Activated naive CD4-positive, alpha-beta T cell treated with anti-CD3 and anti-CD28 coated beads, Interleukin-2, amount 50 U/mL, for 16 hours (primary cell): Measurements from ENCODE around the gene PLCB3.

Source experiments
- DNase-seq: peaks from one replicate; pipeline ENCODE4 v3.0.0-alpha.2; 2020

The PLCB3 gene

DNA sequence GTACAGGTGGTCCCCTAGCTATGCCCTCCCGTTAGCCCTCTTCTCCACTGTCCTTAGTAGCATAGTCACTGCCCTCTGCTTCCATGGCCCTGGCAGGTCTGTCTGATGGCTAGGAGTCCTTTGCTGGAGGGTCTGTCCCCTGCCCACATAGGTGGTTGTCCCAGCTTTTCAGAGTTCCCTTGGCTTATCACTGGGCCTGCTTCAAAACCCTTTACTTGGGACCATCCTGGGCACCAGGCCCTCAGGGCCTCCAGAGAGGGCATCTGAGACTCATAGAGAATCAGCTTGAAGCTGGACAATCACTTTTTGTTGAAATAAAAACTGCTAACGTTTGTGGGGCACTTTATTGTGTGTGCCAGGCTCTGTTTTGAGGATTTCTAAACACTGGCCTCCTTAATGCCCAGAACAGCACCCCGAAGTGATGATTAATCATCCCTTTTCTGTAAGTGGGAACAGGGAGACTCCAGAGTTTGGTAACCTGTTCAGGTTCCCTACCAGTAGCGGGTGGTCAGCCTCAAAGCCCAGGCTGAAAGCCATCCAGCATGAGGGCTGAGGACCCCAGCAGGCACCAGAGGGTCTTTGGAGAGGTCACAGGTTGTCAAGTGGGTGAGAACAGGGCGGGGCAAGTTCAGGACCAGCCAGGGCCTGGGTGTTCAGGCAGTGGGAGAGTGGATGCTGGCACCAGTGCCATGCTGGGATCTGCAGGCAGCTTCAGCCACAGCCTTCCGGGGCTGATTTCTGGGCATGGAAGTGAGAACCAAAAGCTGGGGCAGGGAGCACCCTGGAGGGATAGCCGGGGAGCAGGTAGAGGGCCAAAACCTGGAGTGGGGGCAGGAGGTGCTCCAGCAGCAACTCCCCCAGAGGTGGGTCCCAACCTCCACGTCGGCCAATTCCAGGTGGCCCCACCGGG lies 39.3 kb downstream of the PLCB3 start:
- DNase-seq: no peak

DNA sequence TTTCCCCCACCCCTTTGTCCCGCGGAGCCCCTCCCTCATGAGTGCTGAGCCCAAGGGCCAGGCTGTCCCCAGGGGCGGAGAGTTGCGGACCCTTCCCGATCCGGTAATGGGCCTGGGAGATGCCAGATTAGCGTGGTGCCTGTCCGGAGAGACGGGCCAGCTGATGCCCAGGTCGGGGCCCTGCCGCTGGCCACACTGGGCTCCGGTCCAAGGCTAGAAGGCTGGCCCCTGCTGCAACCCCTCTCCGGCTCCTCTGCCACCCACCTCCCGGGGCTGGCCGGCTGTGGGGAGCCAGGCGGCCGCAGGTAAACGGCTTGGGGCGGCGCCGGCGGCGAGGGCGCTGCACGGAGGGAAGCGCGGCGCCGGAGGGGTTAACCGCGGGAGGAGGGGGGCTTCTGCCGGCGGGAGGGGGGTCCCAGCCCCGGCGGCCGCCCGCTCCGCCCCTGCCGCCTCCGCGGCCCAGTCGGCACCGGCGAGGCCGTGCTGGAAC lies 40.0 kb downstream of the PLCB3 start, which contains the start of gene KCNK4:
Gene KCNK4, plus strand, starts transcription at position 41 of the 490 bp plus-strand sequence. CDS start 1,717 bp downstream, outside the sequence.
- no peak for DNase-seq

DNA sequence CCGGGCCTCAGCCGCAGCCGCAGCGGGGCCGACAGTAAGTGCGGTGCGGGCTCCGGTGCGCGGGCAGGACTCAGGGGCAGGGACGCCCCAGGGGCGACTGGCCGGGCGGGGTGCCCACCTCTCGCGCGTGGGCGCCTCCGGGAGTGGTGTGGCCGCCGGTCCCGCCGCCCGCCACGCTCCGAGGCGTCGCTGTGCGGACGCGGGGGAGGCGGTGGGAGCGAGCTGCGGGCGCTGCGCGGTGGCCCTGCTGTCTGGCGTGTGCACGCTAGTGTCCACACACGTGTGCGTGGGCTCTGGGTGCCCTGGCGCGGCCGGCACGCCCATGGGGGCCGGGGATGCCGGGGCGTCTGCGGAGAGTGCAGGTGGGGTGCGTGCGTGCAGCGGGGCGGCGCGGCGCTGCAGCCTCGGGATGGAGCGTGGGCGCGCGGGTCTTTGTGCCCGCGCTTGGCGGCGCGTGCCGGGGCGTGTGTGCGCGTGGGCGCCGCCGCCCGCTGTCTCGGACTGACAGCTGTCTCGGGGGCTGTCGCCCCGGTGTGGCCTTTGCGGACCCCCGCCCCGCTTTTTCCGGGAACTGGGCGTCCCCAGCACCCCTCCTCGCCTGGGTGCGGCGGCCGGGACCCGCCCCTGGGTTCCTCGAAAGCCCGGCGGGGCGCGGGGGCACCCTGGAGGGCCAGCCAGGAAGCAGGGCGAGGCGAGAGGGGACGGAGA lies 40.6 kb downstream of the PLCB3 start:
- DNase-seq: peak; percentile 39

DNA sequence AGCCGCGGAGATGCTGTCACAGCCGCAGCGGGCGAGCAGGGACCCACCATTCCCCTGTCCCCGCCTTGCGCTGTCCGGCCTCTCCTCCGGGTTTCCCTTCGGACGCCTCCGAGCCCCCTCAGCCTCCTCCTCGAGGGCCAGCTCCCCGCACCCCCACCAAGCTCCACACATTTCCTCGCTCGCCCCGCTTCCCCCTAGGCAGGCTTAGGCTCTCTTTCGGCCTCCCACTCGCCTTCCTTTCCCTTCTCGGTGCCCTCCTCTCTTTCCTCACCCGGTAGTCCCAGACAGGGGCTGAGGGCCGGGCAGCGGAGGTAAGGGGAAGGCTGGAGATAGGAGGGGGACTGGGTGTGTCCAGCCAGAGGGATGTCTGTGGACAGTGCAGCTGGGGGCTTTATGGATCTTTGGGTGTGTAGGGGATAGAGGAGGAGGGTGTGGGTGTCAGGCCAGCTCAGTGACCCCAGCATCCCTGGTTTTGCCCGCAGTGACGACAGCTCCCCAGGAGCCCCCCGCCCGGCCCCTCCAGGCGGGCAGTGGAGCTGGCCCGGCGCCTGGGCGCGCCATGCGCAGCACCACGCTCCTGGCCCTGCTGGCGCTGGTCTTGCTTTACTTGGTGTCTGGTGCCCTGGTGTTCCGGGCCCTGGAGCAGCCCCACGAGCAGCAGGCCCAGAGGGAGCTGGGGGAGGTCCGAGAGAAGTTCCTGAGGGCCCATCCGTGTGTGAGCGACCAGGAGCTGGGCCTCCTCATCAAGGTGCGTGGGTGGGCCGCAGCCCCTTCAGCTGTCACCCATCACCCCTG lies 41.3 kb downstream of the PLCB3 start:
- no peak for DNase-seq

DNA sequence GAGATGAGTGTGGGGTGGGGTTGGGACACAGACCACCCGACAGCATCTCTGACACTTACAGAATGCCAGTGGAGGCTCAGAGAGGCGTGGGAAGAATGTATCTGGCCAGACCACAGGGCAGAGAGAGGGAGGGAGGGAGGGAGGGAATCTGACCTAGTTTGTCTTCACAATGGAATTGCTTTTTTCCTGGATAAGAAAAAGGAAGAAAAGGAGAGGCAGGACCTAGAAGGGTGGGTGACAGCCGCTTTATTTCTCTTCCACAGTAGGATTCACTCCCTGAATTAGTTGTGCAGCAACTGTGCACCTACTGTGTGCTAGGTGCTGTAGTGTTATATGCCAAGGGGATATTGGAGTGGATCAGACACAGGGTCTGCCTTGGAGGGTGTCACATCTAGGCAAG lies 43.4 kb downstream of the PLCB3 start:
- DNase-seq: no peak

DNA sequence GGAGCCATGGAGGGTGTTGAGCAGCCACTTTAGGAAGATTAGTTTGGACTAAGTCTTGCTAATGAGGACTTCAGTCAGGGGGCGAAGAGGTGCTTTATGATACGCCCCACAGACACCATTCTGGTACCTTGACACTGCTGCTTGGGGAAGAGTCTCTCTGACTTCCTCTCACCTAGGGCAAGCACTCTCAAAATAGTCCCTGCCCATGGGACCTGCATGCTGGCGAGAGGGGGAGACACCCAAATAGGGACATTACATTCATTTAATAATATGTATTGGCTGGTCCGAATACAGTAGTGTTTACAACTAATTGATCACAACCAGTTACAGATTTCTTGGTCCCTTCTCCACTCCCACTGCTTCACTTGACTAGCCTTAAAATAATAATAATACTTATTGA lies 44.4 kb downstream of the PLCB3 start:
- DNase-seq: no peak

DNA sequence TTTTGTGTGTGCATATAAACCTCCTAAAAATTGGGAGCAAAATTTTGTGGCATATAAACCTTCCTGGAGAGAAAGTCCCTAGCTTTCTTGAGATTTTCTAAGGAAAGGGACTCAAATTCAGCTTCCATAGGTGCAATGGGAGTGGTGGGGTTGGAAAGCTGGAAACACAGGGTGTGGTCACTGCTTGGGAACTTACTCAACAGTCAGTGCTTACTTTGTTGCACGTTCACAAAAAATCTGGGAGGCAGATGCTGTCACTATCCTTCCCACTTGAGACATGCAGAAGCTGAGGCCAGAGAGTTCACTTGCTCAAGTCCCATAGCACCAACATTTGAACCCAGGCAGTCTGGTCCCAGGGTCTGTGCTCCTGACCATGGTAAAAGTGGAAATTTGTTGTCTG lies 44.9 kb downstream of the PLCB3 start:
- DNase-seq: no peak

DNA sequence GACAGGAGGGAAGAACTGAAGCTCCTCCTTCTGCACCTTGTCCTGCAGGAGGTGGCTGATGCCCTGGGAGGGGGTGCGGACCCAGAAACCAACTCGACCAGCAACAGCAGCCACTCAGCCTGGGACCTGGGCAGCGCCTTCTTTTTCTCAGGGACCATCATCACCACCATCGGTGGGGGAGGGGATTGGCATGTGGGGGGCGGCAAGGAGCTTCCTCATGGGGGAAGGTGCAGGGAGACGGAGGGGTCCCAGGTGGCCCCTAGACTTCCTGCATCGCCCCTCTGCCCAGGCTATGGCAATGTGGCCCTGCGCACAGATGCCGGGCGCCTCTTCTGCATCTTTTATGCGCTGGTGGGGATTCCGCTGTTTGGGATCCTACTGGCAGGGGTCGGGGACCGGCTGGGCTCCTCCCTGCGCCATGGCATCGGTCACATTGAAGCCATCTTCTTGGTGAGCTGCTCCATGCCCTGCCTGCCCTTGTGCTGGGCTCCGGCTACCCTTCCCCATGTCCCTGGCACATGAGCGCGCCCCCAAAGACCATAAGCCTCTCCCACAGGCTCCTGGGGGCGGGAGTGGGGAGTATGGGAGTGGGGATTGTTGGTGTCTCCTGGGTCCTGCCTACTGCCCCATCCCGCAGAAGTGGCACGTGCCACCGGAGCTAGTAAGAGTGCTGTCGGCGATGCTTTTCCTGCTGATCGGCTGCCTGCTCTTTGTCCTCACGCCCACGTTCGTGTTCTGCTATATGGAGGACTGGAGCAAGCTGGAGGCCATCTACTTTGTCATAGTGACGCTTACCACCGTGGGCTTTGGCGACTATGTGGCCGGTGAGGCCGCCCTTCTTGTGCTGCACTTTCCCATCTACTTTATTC lies 45.7 kb downstream of the PLCB3 start:
- DNase-seq: no peak

DNA sequence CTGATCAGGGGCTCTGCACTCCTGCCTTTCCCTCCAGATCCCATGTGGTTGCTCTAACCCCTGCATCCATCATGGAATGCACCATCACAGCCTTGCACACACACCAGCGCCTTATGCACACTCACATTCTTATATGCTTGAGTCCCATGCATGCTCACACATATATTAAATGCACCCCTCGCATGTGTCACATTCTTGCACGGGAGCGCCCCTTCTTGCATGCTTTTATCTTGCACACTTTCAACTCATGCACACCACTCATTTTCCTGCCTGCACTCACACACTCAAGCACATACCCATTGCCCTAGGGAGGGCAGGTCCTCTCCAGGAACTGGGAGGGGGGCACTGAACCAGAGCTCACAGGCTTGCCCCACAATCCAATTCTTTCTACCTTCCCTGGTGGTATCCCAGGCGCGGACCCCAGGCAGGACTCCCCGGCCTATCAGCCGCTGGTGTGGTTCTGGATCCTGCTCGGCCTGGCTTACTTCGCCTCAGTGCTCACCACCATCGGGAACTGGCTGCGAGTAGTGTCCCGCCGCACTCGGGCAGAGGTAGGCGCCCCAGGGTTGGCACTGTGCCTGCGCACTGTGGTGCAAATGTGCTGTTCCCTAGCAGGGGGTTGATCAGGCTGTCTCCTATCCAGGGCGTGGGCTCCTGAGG lies 46.5 kb downstream of the PLCB3 start:
- no peak for DNase-seq

DNA sequence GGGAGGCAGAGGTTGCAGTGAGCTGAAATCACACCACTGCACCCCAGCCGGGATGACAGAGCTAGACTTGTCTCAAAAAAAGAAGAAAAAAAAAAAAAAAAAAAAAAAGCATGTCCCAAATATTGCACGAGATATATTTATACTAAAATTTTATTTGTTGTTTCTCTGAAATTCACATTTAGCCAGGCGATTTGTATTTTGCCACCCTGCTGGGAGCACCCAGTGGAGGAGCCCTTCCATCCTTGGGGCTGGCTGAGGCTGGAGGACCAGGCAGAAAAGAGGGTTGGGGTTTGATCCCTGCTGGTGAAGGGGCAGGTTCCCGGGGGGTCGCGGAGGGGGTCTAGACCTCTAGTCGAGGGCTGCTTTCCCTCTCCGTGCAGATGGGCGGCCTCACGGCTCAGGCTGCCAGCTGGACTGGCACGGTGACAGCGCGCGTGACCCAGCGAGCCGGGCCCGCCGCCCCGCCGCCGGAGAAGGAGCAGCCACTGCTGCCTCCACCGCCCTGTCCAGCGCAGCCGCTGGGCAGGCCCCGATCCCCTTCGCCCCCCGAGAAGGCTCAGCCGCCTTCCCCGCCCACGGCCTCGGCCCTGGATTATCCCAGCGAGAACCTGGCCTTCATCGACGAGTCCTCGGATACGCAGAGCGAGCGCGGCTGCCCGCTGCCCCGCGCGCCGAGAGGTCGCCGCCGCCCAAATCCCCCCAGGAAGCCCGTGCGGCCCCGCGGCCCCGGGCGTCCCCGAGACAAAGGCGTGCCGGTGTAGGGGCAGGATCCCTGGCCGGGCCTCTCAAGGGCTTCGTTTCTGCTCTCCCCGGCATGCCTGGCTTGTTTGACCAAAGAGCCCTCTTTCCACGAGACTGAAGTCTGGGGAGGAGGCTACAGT lies 47.9 kb downstream of the PLCB3 start:
- DNase-seq: no peak

DNA sequence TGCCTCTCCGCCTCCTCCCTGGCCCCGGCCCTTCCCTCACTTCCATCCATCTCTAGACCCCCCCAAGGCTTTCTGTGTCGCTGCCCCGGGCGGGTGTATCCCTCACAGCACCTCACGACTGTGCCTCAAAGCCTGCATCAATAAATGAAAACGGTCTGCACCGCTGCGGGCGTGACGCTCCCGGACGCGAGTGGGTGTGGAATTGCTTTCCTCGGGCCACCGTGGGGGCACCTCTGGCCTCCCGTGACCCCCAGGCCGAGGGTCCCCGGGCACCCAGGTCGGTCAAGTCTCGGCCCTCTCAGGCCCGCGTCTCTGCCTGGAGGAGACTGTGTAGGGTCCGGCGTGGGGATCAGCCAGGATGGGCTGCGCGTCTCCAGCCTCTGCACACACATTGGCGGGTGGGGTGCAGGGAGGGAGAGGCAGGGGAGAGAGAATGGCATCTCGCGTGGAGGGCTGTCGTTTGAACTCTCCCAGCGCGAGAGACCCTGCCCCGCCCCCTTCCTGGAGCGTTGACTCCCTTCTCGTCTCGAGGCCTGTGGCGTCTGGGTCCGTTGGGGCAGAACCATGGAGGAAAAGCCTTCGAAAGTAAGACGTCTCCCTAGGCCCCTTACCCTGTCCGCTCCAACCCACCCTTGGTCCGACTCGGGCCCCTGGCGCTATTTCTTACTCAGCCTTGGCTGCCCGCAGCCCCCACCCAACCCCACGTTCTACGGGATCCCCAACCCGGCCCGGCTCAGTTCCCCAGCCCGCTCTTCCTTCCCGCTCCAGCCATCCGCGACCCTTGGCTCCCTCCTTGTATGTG lies 48.7 kb downstream of the PLCB3 start, which contains the start of gene CATSPERZ:
Gene CATSPERZ, plus strand, starts transcription at position 512 of the 802 bp plus-strand sequence. Its CDS starts 53 bp downstream, at position 565.
- no peak for DNase-seq

DNA sequence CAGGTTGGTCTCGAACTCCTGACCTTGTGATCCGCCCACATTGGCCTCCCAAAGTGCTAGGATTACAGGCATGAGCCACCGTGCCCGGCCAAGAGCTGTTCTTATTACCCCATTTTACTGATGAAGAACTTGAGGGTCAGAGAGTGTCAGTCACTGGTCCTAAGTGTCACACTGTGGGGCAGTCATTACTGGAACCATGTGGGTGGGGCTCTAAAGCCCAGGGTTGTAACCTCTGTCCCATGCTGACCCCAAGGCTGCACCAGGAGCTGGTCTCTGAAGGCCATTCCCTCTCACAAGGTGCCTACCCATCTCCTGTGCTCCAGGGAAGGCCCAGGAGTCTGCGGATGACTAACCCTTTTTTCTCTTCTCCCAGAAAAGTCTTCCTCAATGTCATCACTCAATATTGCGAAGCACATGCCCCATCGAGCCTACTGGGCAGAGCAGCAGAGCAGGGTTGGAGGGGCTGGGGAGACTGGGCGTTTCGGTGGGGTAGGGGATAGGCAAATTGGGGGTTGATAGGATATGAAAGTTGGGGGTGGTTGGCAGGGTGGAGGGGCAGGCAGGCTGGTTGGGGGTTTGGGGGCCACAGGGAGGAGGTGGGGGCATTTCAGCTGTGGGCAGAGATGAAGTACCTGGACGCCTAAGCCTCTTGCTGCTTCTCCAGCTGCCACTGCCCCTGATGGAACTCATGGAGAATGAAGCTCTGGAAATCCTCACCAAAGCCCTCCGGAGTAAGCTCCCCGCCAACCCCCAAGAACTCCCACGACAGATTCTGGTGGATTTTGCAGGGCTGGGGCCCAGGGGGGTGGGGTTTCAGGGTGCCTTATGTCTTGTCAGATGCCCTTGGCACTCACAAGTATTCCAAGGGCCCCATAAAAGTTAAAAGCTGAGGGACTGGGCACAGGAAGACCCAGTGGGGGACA lies 52.0 kb downstream of the PLCB3 start:
- DNase-seq: no peak

DNA sequence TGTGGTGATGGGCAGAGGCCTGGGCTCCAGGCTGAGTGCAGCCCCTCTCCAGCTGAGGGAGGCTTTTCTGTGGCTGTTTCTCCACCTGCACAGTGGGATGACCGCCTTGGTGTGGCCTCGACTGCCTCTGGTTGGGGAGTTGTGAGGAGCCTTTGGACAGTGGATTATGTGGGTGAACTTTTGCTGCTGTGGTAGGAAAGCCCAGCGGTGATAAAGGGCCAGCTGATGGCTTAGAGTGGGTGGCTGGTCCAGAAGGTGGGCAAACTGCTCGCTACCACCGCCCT lies 52.6 kb downstream of the PLCB3 start:
- DNase-seq: no peak

DNA sequence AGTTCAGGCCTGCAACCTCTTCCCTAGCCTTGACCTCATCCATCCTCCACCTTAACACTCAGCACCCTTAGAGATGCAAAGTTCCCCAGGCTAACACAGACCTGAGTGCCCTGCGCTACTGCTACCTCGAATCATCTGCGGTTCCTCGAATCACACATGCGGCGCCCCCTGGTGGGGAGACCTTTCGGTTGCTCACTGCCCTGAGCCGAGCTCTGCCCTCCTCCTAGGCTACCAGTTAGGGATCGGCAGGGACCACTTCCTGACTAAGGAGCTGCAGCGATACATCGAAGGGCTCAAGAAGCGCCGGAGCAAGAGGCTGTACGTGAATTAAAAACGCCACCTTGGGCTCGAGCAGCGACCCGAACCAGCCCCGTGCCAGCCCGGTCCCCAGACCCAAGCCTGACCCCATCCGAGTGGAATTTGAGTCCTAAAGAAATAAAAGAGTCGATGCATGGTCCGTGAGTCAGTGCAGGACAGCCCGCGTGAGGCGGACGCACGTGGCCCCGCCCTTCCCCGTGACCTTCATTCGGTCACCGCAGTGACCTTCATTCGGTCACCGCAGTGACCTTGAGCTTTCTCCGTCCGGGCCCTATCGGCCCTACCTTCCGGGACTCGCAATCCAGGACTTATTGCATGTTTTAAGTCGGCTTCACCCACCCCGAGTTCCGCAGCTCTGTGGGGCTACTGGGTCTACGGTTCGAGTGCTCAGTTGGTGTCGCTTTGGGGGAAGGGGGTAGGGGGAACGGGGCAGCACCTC lies 53.2 kb downstream of the PLCB3 start:
- DNase-seq: peak; percentile 94

DNA sequence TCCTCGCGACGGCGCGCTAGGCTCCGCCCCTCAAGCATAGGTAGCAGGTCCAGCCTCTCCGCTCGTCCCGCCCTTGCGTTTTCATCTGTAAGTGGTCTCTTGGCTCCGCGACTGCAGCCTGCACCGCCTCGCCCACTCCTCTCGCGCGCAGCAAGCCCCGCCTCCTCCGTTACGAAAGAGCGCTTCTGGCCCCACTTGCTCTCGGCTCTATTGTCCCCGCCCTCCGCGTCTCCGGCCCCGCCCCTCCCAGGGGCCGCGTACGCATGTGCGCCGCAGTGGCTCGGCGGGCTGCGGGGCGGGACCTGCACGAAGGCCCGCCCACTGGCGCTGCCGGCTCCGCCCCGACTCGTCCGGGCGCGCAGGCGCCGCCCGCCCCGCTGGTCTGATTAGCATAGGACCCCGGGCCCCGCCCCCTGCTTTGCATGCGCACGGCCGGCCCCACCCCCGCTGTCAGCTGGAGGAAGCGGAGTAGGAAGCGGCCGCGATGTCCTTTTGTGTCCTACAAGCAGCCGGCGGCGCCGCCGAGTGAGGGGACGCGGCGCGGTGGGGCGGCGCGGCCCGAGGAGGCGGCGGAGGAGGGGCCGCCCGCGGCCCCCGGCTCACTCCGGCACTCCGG lies 53.9 kb downstream of the PLCB3 start, which contains the start of gene ESRRA:
Gene ESRRA, plus strand, starts transcription at position 450 of the 616 bp plus-strand sequence. CDS start 1,656 bp downstream, outside the sequence.
- DNase-seq: peak; percentile 100

DNA sequence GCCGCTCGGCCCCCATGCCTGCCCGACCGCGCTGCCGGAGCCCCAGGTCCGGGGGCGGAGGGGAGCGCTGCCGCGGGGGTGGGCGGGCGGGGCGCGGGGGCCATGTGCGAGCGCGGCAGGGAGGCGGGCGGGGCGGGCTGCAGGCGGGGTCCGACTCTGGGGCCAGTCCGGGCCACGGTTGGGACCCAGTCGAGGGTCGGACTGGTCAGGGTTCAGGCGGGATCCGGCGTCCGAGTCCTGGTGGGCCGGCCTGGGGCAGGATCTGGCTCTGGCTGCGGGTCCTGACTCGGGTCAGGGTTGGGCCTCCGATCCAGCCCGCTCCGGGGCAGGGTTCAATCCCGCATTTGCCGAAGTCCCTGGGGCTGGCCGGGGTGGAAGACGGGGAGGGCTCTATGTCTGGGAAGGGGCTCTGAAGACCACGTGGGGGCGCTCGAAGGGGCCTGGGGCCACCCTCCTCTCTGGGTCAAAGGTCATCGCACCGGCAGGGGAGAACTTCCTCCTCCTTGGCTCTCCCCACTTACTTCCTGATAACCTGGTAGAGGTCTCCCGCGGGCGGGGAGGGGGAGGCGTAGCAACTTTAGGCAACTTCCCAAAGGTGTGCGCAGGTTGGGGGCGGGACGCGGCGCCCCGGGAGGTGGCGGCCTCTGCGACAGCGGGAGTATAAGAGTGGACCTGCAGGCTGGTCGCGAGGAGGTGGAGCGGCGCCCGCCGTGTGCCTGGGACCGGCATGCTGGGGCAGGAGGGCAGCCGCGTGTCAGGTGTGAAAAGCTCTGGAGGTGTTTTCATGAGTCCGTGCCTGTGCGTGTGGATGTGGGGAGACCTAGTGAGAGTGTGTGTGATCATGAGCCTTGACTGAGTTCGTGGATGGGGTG lies 54.6 kb downstream of the PLCB3 start:
- peak; percentile 73 for DNase-seq
